GM23338 (cell line): ENCODE results near the gene MTERF4. TPM values are rescaled to one million over a fixed set of nuclear protein-coding genes. Genes with fewer than 3 reads are reported as not detected.

Experiments
- ATAC-seq: fragments of 200-7000 bp; cut with Tn5 transposase; 3 replicates; pipeline ENCODE4 v1.9.1; 2020
- DNase-seq: peaks from one replicate; pipeline ENCODE4 v3.0.0-alpha.2; 2015; ENCODE audit warnings: low spot score
- H2AFZ ChIP-seq: fragments of 200-600 bp; sonication (generic); 2 replicates; pipeline ENCODE4 v1.8.0; 2016; ENCODE audit warnings: antibody characterized with exemption, mild to moderate bottlenecking, moderate library complexity
- H3F3A ChIP-seq: fragments of 200-600 bp; sonication (generic); replicated peaks from 2 replicates; pipeline ENCODE4 v1.8.0; 2017; ENCODE audit warnings: antibody characterized with exemption, mixed run types, low read depth
- H3K27ac ChIP-seq: fragments of 200-600 bp; sonication (generic); 2 replicates; pipeline ENCODE4 v1.6.1; 2016; ENCODE audit warnings: low read depth
- H3K27me3 ChIP-seq: fragments of 200-600 bp; sonication (generic); 2 replicates; pipeline ENCODE4 v1.8.0; 2016; ENCODE audit warnings: mild to moderate bottlenecking, mixed run types, moderate library complexity; ENCODE audit not compliant: insufficient read depth
- H3K36me3 ChIP-seq: fragments of 200-600 bp; sonication (generic); 2 replicates; pipeline ENCODE4 v1.8.0; 2016; ENCODE audit warnings: mild to moderate bottlenecking; ENCODE audit not compliant: insufficient read depth
- H3K4me1 ChIP-seq: fragments of 200-600 bp; sonication (generic); 2 replicates; pipeline ENCODE4 v1.8.0; 2016; ENCODE audit warnings: mild to moderate bottlenecking, moderate library complexity; ENCODE audit not compliant: insufficient read depth
- H3K4me2 ChIP-seq: fragments of 200-600 bp; sonication (generic); 2 replicates; pipeline ENCODE4 v1.7.1; 2017; ENCODE audit warnings: mixed run types
- H3K4me3 ChIP-seq: fragments of 200-600 bp; sonication (generic); 2 replicates; pipeline ENCODE4 v1.6.1; 2016; ENCODE audit warnings: mixed run types
- H3K79me2 ChIP-seq: fragments of 200-600 bp; sonication (generic); replicated peaks from 2 replicates; pipeline ENCODE4 v1.8.0; 2017; ENCODE audit warnings: mild to moderate bottlenecking; ENCODE audit not compliant: insufficient read depth
- H3K9me2 ChIP-seq: fragments of 200-600 bp; sonication (generic); 2 replicates; pipeline ENCODE4 v1.8.0; 2017; ENCODE audit not compliant: insufficient read depth
- H4K20me1 ChIP-seq: fragments of 200-600 bp; sonication (generic); replicated peaks from 2 replicates; pipeline ENCODE4 v1.8.0; 2017; ENCODE audit warnings: mild to moderate bottlenecking; ENCODE audit not compliant: insufficient read depth
- H3K27ac Mint-ChIP-seq: 2 replicates; pipeline ENCODE4 v1.8.0; 2020; ENCODE audit warnings: inconsistent platforms, mild to moderate bottlenecking, moderate library complexity, mixed read lengths
- H3K27me3 Mint-ChIP-seq: 3 replicates; pipeline ENCODE4 v1.8.0; 2022; ENCODE audit warnings: low read depth, mild to moderate bottlenecking, moderate library complexity, mixed read lengths, inconsistent platforms; ENCODE audit not compliant: insufficient read depth, poor library complexity
- H3K36me3 Mint-ChIP-seq: 3 replicates; pipeline ENCODE4 v1.8.0; 2021; ENCODE audit warnings: low read depth, mild to moderate bottlenecking, inconsistent platforms, moderate library complexity, mixed read lengths
- H3K4me1 Mint-ChIP-seq: 3 replicates; pipeline ENCODE4 v1.8.0; 2020; ENCODE audit warnings: mild to moderate bottlenecking, inconsistent platforms, mixed read lengths
- H3K4me3 Mint-ChIP-seq: 3 replicates; pipeline ENCODE4 v1.8.0; 2021; ENCODE audit warnings: moderate library complexity, mild to moderate bottlenecking, inconsistent platforms, mixed read lengths
- H3K9me3 Mint-ChIP-seq: 3 replicates; pipeline ENCODE4 v1.8.0; 2020; ENCODE audit warnings: moderate library complexity, mild to moderate bottlenecking, inconsistent platforms, mixed read lengths
- EZH2phosphoT487 ChIP-seq: fragments of 200-600 bp; sonication (generic); IDR thresholded peaks from one replicate; pipeline ENCODE4 v1.8.1; 2018; ENCODE audit warnings: antibody characterized with exemption; ENCODE audit not compliant: unreplicated experiment
- JUNB ChIP-seq: IDR thresholded peaks from one replicate; pipeline ENCODE4 v1.6.1; 2016; ENCODE audit warnings: antibody characterized with exemption; ENCODE audit not compliant: unreplicated experiment
- NANOG ChIP-seq: IDR thresholded peaks from 2 replicates; pipeline ENCODE4 v1.6.1; 2016; ENCODE audit warnings: antibody characterized with exemption, borderline replicate concordance
- POLR2AphosphoS5 ChIP-seq: IDR thresholded peaks from 2 replicates; pipeline ENCODE4 v1.6.1; 2016; ENCODE audit warnings: antibody characterized with exemption, low read depth
- STAT1 ChIP-seq: IDR thresholded peaks from one replicate; pipeline ENCODE4 v1.6.1; 2016; ENCODE audit warnings: antibody characterized with exemption; ENCODE audit not compliant: unreplicated experiment
- ZNF114 ChIP-seq: fragments of 250-450 bp; sonication (Bioruptor Pico); IDR thresholded peaks from 2 replicates; pipeline ENCODE4 v1.5.0; 2020; ENCODE audit warnings: mild to moderate bottlenecking, moderate library complexity
- ZNF331 ChIP-seq: fragments of 250-450 bp; sonication (Bioruptor Pico); IDR thresholded peaks from 2 replicates; pipeline ENCODE4 v1.5.0; 2020; ENCODE audit warnings: low read depth, mild to moderate bottlenecking, moderate library complexity
- polyA plus RNA-seq: library from polyadenylated mRNA; unstranded; fragments of >200 nt; fragmentation: Nextera tagmentation; extraction: Ambion mirVana; gene quantifications from 2 replicates; pipeline ENCODE4 v1.2.1, GENCODE V29; 2016
- total RNA-seq: library from RNA; depleted of rRNA; stranded (reverse); fragments of >200 nt; shearing (Covaris generic); gene quantifications from 2 replicates; pipeline ENCODE4 v1.2.3, GENCODE V29; 2014
- TF ChIP-seq, protein P1 (sequence below): fragments of 250-450 bp; sonication (Bioruptor Pico); IDR thresholded peaks from 2 replicates; pipeline ENCODE4 v1.5.0; 2020; ENCODE audit warnings: mild to moderate bottlenecking, moderate library complexity
- TF ChIP-seq, protein P2 (sequence below), 2 experiments: fragments of 200-600 bp in 1 of 2; sonication (generic) in 1 of 2; conservative IDR thresholded peaks; 2 replicates each; pipeline versions ENCODE4 v1.5.1 to v1.6.1; 2016 to 2017; ENCODE audit warnings: antibody characterized with exemption in 2 of 2, low read depth in 2 of 2, mild to moderate bottlenecking in 2 of 2, moderate library complexity in 1 of 2
- TF ChIP-seq, protein P3 (sequence below): IDR thresholded peaks from 2 replicates; pipeline ENCODE4 v1.6.1; 2016; ENCODE audit warnings: antibody characterized with exemption

The MTERF4 gene
- total and polyA plus RNA-seq, 2 experiments from 2014 or later = 15.3 to 63.6 TPM

DNA sequence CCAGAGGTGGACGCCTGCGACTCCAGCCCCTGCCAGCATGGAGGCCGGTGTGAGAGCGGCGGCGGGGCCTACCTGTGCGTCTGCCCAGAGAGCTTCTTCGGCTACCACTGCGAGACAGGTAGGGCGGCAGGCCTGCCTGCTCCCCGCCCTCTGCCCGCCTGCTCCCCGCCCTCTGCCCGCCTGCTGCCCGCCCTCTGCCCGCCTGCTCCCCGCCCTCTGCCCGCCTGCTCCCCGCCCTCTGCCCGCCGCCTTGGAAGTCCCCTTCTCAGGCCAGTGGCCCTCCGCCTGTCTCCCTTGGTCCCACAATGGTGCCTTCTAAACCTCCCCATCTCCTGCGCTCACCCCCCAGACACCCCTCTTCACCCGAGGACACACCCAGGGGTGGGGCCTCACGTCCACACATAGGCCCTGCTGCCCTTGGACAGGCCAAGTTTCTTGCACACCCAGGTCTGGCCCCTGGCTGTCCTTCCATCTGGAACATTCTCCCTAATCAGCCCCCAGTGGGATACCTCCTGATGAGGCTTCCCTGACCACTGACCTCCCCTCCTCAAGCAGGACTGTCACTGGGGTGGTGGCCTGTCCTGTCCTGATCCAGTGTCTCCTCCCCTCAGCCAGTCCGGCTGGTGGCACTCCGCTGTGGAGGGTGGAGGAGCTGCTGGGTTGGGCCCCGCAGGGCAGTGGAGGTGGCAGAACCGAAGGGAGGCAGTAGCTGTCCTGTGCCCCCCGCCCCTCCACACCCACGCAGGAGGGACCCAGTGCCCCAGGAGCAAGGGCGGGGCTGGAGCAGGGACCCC is 37.9 kb downstream of the MTERF4 start:
- Histone ChIP-seq H4K20me1 (no peaks in the 10 kb centered on the region), H3K79me2 (no peaks in the 10 kb centered on the region), H3F3A (no peaks in the 10 kb centered on the region), H3K4me2 (peak overlapping the region; percentile 70), H3K9me2 (no peaks in the 10 kb centered on the region), H3K27ac (no peak overlapping the region), H3K36me3 (no peaks in the 10 kb centered on the region), H3K4me1 (no peaks in the 10 kb centered on the region), H3K27me3 (no peaks in the 10 kb centered on the region), H2AFZ (0 out of 2 replicates have a peak overlapping the region, but pooled peaks have one; percentile 14), H3K4me3 (peak overlapping the region; percentile 49)
- DNase-seq = peak; percentile 70
- peaks cover 5% of the 10 kb centered on the region for H3K27me3 Mint-ChIP-seq
- TF ChIP-seq, protein P1, sequence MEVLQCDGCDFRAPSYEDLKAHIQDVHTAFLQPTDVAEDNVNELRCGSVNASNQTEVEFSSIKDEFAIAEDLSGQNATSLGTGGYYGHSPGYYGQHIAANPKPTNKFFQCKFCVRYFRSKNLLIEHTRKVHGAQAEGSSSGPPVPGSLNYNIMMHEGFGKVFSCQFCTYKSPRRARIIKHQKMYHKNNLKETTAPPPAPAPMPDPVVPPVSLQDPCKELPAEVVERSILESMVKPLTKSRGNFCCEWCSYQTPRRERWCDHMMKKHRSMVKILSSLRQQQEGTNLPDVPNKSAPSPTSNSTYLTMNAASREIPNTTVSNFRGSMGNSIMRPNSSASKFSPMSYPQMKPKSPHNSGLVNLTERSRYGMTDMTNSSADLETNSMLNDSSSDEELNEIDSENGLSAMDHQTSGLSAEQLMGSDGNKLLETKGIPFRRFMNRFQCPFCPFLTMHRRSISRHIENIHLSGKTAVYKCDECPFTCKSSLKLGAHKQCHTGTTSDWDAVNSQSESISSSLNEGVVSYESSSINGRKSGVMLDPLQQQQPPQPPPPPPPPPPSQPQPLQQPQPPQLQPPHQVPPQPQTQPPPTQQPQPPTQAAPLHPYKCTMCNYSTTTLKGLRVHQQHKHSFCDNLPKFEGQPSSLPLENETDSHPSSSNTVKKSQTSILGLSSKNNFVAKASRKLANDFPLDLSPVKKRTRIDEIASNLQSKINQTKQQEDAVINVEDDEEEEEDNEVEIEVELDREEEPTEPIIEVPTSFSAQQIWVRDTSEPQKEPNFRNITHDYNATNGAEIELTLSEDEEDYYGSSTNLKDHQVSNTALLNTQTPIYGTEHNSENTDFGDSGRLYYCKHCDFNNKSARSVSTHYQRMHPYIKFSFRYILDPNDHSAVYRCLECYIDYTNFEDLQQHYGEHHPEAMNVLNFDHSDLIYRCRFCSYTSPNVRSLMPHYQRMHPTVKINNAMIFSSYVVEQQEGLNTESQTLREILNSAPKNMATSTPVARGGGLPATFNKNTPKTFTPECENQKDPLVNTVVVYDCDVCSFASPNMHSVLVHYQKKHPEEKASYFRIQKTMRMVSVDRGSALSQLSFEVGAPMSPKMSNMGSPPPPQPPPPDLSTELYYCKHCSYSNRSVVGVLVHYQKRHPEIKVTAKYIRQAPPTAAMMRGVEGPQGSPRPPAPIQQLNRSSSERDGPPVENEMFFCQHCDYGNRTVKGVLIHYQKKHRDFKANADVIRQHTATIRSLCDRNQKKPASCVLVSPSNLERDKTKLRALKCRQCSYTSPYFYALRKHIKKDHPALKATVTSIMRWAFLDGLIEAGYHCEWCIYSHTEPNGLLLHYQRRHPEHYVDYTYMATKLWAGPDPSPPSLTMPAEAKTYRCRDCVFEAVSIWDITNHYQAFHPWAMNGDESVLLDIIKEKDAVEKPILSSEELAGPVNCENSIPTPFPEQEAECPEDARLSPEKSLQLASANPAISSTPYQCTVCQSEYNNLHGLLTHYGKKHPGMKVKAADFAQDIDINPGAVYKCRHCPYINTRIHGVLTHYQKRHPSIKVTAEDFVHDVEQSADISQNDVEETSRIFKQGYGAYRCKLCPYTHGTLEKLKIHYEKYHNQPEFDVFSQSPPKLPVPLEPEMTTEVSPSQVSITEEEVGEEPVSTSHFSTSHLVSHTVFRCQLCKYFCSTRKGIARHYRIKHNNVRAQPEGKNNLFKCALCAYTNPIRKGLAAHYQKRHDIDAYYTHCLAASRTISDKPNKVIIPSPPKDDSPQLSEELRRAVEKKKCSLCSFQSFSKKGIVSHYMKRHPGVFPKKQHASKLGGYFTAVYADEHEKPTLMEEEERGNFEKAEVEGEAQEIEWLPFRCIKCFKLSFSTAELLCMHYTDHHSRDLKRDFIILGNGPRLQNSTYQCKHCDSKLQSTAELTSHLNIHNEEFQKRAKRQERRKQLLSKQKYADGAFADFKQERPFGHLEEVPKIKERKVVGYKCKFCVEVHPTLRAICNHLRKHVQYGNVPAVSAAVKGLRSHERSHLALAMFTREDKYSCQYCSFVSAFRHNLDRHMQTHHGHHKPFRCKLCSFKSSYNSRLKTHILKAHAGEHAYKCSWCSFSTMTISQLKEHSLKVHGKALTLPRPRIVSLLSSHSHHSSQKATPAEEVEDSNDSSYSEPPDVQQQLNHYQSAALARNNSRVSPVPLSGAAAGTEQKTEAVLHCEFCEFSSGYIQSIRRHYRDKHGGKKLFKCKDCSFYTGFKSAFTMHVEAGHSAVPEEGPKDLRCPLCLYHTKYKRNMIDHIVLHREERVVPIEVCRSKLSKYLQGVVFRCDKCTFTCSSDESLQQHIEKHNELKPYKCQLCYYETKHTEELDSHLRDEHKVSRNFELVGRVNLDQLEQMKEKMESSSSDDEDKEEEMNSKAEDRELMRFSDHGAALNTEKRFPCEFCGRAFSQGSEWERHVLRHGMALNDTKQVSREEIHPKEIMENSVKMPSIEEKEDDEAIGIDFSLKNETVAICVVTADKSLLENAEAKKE (CRISPR knock-in tag) = no peak
- no peak for TF ChIP-seq JUNB
- TF ChIP-seq ZNF114 (CRISPR knock-in tag) = no peak
- TF ChIP-seq ZNF331 (CRISPR knock-in tag) = no peak
- TF ChIP-seq POLR2AphosphoS5 = peak; percentile 37; the same call in 1 of the 2 replicates
- TF ChIP-seq, protein P2, sequence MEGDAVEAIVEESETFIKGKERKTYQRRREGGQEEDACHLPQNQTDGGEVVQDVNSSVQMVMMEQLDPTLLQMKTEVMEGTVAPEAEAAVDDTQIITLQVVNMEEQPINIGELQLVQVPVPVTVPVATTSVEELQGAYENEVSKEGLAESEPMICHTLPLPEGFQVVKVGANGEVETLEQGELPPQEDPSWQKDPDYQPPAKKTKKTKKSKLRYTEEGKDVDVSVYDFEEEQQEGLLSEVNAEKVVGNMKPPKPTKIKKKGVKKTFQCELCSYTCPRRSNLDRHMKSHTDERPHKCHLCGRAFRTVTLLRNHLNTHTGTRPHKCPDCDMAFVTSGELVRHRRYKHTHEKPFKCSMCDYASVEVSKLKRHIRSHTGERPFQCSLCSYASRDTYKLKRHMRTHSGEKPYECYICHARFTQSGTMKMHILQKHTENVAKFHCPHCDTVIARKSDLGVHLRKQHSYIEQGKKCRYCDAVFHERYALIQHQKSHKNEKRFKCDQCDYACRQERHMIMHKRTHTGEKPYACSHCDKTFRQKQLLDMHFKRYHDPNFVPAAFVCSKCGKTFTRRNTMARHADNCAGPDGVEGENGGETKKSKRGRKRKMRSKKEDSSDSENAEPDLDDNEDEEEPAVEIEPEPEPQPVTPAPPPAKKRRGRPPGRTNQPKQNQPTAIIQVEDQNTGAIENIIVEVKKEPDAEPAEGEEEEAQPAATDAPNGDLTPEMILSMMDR (conservative IDR thresholded peaks at IDR 0.05; ENCODE audit: low read depth in 2 of 2) = no peak
- no peak for TF ChIP-seq NANOG
- TF ChIP-seq, protein P3, sequence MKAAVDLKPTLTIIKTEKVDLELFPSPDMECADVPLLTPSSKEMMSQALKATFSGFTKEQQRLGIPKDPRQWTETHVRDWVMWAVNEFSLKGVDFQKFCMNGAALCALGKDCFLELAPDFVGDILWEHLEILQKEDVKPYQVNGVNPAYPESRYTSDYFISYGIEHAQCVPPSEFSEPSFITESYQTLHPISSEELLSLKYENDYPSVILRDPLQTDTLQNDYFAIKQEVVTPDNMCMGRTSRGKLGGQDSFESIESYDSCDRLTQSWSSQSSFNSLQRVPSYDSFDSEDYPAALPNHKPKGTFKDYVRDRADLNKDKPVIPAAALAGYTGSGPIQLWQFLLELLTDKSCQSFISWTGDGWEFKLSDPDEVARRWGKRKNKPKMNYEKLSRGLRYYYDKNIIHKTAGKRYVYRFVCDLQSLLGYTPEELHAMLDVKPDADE = no peak
- TF ChIP-seq STAT1 = peak; percentile 100
- TF ChIP-seq EZH2phosphoT487 = no peak
- H3K27ac Mint-ChIP-seq = no peak overlapping the region
- H3K4me3 Mint-ChIP-seq = peak overlapping the region; percentile 59; the same call in 2 of the 3 replicates
- H3K4me1 Mint-ChIP-seq = no peaks in the 10 kb centered on the region; the same call in 2 of the 3 replicates
- H3K36me3 Mint-ChIP-seq = no peaks in the 10 kb centered on the region
- ATAC-seq = peak; percentile 86
- H3K9me3 Mint-ChIP-seq = no peaks in the 10 kb centered on the region
